ENCODE results near the gene ST6GALNAC5. TPM values are rescaled to one million over a fixed set of nuclear protein-coding genes. Genes with fewer than 3 reads are reported as not detected.

ST6GALNAC5 gene
- total RNA-seq, 1 experiment from 2014 or later: not detected

DNA sequence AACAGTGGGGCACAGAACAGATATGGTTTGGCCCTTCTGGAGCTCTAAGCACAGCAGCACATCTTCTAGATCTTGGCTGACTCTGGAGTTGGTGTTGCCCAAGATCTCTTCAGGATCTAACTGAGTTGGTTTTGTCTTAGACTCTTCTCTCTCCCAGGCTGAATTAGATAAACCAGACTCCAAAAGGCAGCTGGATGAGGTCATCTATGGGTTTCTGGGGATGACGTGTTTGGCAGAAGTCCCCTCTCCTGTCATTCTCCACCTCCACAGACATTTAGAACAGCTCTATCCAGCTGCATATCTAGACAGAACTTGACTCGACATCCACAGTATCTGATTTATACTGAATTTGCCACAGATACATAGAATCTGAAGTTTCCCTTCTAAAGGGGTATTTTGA lies 75.3 kb downstream of the ST6GALNAC5 start:
- POLR2A ChIA-PET: no interaction called here
- TF ChIP-seq SIN3A (IDR thresholded peaks at IDR 0.05; ENCODE audit: borderline replicate concordance, insufficient read depth, low read depth, low read length): no peak
- TF ChIP-seq POLR2AphosphoS5 (IDR thresholded peaks at IDR 0.05; ENCODE audit: low read depth, low read length): no peak
- TF ChIP-seq, protein P1, sequence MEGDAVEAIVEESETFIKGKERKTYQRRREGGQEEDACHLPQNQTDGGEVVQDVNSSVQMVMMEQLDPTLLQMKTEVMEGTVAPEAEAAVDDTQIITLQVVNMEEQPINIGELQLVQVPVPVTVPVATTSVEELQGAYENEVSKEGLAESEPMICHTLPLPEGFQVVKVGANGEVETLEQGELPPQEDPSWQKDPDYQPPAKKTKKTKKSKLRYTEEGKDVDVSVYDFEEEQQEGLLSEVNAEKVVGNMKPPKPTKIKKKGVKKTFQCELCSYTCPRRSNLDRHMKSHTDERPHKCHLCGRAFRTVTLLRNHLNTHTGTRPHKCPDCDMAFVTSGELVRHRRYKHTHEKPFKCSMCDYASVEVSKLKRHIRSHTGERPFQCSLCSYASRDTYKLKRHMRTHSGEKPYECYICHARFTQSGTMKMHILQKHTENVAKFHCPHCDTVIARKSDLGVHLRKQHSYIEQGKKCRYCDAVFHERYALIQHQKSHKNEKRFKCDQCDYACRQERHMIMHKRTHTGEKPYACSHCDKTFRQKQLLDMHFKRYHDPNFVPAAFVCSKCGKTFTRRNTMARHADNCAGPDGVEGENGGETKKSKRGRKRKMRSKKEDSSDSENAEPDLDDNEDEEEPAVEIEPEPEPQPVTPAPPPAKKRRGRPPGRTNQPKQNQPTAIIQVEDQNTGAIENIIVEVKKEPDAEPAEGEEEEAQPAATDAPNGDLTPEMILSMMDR (IDR thresholded peaks at IDR 0.05): no peak
- no peak for TF ChIP-seq TCF7L2 (IDR thresholded peaks at IDR 0.05; ENCODE audit: low read depth, low read length)
- TF ChIP-seq, protein P2, sequence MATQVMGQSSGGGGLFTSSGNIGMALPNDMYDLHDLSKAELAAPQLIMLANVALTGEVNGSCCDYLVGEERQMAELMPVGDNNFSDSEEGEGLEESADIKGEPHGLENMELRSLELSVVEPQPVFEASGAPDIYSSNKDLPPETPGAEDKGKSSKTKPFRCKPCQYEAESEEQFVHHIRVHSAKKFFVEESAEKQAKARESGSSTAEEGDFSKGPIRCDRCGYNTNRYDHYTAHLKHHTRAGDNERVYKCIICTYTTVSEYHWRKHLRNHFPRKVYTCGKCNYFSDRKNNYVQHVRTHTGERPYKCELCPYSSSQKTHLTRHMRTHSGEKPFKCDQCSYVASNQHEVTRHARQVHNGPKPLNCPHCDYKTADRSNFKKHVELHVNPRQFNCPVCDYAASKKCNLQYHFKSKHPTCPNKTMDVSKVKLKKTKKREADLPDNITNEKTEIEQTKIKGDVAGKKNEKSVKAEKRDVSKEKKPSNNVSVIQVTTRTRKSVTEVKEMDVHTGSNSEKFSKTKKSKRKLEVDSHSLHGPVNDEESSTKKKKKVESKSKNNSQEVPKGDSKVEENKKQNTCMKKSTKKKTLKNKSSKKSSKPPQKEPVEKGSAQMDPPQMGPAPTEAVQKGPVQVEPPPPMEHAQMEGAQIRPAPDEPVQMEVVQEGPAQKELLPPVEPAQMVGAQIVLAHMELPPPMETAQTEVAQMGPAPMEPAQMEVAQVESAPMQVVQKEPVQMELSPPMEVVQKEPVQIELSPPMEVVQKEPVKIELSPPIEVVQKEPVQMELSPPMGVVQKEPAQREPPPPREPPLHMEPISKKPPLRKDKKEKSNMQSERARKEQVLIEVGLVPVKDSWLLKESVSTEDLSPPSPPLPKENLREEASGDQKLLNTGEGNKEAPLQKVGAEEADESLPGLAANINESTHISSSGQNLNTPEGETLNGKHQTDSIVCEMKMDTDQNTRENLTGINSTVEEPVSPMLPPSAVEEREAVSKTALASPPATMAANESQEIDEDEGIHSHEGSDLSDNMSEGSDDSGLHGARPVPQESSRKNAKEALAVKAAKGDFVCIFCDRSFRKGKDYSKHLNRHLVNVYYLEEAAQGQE (IDR thresholded peaks at IDR 0.05; ENCODE audit: insufficient read depth in 1 of 2, low read depth in 2 of 2, low read length in 1 of 2): no peak
- Histone ChIP-seq H3K27ac (ENCODE audit: low read length) (no peak overlapping the region), H3K36me3 (ENCODE audit: control insufficient read depth, insufficient read depth, low read length) (no peaks in the 10 kb centered on the region), H3K9me3 (ENCODE audit: control insufficient read depth, insufficient read depth, low read depth, low read length) (no peaks in the 10 kb centered on the region), H3K4me1 (ENCODE audit: control insufficient read depth, insufficient read depth, low read length) (no peaks in the 10 kb centered on the region), H3K27me3 (ENCODE audit: control insufficient read depth, insufficient read depth, low read length) (no peaks in the 10 kb centered on the region), H3K4me3 (ENCODE audit: low read depth in 2 of 2, low read length in 2 of 2) (no peak overlapping the region)
- CTCF ChIA-PET: no interaction called here
- no TSS peak for BruUV-seq (replicated peaks)
- no peak for ATAC-seq
- in situ Hi-C loops (cut with HindIII; ENCODE audit: low pct_unique_long_range_greater_than_20kb, low sequenced_read_pairs): no loop called here
- DNase-seq (ENCODE audit: low read depth, low spot score): no peak
- intact Hi-C loops (cut with micrococcal nuclease; ENCODE audit: unreplicated experiment): no loop called here

DNA sequence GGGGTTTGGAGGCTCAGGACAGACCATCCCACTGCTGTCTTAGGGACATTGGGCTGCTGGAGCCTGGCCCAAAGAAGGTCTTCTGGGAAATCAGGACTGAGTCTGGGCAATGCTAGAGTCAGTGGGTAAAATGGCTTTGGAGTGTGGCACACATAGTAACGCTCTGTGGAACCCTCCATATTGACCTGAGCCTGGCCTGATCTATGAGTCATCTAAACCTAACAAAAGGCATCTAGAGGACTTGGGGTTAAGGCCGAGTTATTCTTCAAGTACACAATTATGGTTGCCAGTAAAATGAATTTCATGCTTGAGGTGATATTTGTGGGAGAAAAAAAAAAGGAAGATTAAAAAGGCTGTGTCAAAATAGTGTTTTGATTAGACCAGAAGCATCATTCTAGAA lies 77.7 kb downstream of the ST6GALNAC5 start:
- TF ChIP-seq, protein P2 (IDR thresholded peaks at IDR 0.05; ENCODE audit: insufficient read depth in 1 of 2, low read depth in 2 of 2, low read length in 1 of 2): no peak
- TF ChIP-seq POLR2AphosphoS5 (IDR thresholded peaks at IDR 0.05; ENCODE audit: low read depth, low read length): no peak
- TF ChIP-seq, protein P1 (IDR thresholded peaks at IDR 0.05): no peak
- no peak for TF ChIP-seq SIN3A (IDR thresholded peaks at IDR 0.05; ENCODE audit: borderline replicate concordance, insufficient read depth, low read depth, low read length)
- no peak for TF ChIP-seq TCF7L2 (IDR thresholded peaks at IDR 0.05; ENCODE audit: low read depth, low read length)
- CTCF ChIA-PET: no interaction called here
- no peak for ATAC-seq
- no peak overlapping the region for H3K4me3 ChIP-seq (ENCODE audit: low read depth in 2 of 2, low read length in 2 of 2)
- BruUV-seq (replicated peaks): no TSS peak
- H3K9me3 ChIP-seq (ENCODE audit: control insufficient read depth, insufficient read depth, low read depth, low read length): no peaks in the 10 kb centered on the region
- in situ Hi-C loops (cut with HindIII; ENCODE audit: low pct_unique_long_range_greater_than_20kb, low sequenced_read_pairs) (no loop called here), intact Hi-C loops (cut with micrococcal nuclease; ENCODE audit: unreplicated experiment) (no loop called here)
- DNase-seq (ENCODE audit: low read depth, low spot score): no peak
- H3K4me1 ChIP-seq (ENCODE audit: control insufficient read depth, insufficient read depth, low read length): no peaks in the 10 kb centered on the region
- no peak overlapping the region for H3K27ac ChIP-seq (ENCODE audit: low read length)
- POLR2A ChIA-PET: no interaction called here
- no peaks in the 10 kb centered on the region for H3K27me3 ChIP-seq (ENCODE audit: control insufficient read depth, insufficient read depth, low read length)
- H3K36me3 ChIP-seq (ENCODE audit: control insufficient read depth, insufficient read depth, low read length): no peaks in the 10 kb centered on the region

Data from Panc1 (cell line).